ENCODE results near the gene POR.
A peak's percentile ranks its signal among the peaks of the same experiment; 100 is the strongest.
"Not testable (repeated sequence)": the region's sequence is repeated elsewhere in the genome, so short reads cannot be mapped to it uniquely, and the experiment has no call there.

The POR gene

DNA sequence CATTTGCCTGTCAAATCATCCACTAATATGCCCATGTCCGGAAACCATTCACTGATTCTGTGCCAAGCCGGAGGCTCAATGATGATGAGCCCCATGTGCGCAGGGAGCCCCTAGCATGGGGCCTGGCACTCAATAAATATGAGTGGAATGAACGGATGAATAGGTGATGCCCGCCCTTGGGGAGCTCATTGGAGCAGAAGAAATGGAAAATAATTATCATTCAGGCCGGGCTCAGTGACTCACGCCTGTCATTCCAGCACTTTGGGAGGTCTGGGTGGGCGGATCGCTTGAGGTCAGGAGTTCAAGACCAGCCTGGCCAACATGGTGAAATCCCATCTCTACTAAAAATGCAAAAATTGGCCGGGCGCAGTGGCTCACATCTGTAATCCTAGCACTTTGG lies 25.1 kb upstream of the POR start:
- TF ChIP-seq, protein P1, sequence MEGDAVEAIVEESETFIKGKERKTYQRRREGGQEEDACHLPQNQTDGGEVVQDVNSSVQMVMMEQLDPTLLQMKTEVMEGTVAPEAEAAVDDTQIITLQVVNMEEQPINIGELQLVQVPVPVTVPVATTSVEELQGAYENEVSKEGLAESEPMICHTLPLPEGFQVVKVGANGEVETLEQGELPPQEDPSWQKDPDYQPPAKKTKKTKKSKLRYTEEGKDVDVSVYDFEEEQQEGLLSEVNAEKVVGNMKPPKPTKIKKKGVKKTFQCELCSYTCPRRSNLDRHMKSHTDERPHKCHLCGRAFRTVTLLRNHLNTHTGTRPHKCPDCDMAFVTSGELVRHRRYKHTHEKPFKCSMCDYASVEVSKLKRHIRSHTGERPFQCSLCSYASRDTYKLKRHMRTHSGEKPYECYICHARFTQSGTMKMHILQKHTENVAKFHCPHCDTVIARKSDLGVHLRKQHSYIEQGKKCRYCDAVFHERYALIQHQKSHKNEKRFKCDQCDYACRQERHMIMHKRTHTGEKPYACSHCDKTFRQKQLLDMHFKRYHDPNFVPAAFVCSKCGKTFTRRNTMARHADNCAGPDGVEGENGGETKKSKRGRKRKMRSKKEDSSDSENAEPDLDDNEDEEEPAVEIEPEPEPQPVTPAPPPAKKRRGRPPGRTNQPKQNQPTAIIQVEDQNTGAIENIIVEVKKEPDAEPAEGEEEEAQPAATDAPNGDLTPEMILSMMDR (IDR thresholded peaks at IDR 0.05) = no peak
- H2AFZ ChIP-seq = no peak overlapping the region
- H3K79me2 ChIP-seq = peaks cover 3% of the 10 kb centered on the region
- no peak overlapping the region for H3K4me2 ChIP-seq (ENCODE audit: low read length)
- no peaks in the 10 kb centered on the region for H3K36me3 ChIP-seq (ENCODE audit: control insufficient read depth, insufficient read depth, low read length)
- no peaks in the 10 kb centered on the region for H3K27me3 ChIP-seq (ENCODE audit: control insufficient read depth, insufficient read depth, low read length)
- H3K4me1 ChIP-seq = peaks cover 57% of the 10 kb centered on the region
- peak overlapping the region; percentile 85 for H3K27ac ChIP-seq
- H3K9me3 ChIP-seq (ENCODE audit: control insufficient read depth, low read length) = no peaks in the 10 kb centered on the region
- H3K9ac ChIP-seq = no peak overlapping the region
- H3K4me3 ChIP-seq (ENCODE audit: low read depth, low read length) = no peak overlapping the region

DNA sequence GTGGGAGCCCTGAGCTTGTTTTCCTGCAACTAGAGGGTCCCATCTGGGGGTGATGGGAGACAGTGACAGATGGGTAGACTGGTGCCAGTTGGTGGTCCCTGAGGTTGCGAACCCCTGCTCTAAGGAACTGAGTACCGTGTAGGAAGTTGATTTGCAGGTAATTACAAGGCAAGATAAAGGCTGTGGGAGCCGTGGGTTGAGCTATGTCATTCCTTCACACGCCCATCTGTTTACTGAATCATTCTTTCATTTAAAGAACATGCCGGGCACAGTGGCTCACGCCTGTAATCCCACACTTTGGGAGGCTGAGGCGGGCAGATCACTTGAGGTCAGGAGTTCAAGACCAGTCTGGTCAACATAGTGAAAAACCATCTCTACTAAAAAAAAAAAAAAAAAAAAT lies 23.7 kb upstream of the POR start:
- not testable (repeated sequence) for H3K9ac ChIP-seq; H2AFZ ChIP-seq; H3K36me3 ChIP-seq (ENCODE audit: control insufficient read depth, insufficient read depth, low read length); H3K4me2 ChIP-seq (ENCODE audit: low read length); H3K27me3 ChIP-seq (ENCODE audit: control insufficient read depth, insufficient read depth, low read length); H3K79me2 ChIP-seq; H3K9me3 ChIP-seq (ENCODE audit: control insufficient read depth, low read length); H3K4me3 ChIP-seq (ENCODE audit: low read depth, low read length)
- Histone ChIP-seq H3K27ac (peak overlapping the region; percentile 11), H3K4me1 (peaks cover 50% of the 10 kb centered on the region)

DNA sequence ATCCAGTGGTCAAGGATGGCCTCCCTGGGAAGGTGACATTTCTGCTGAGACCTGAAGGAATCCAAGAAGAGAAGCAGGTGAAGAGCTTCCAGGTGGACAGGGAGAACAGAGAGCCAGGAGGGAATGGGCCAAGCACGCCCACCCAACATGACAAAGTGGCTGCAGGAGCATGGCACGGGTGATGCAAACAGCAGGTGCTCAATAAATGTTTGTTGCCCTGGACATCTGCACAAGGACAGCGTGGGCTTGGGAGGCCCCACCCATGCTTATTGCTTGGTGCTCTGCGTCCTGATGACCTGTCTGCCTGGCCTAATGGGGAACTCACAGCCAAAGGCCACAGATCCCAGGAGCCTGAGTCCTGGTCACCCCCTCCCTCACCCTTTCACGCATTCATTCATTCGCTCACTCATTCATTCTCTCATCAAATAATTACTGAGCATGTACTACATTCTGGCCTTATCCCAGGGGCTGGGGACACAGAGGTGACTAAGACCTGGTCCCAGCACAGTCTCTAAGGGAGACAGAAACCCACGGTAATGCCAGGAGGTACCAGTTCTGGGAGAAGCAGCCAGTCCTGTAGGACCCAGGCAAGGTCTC lies 23.0 kb upstream of the POR start:
- H3K4me2 ChIP-seq (ENCODE audit: low read length) = no peak overlapping the region
- H3K79me2 ChIP-seq = peaks cover 3% of the 10 kb centered on the region
- peaks cover 53% of the 10 kb centered on the region for H3K4me1 ChIP-seq
- TF ChIP-seq, protein P1 (IDR thresholded peaks at IDR 0.05) = no peak
- no peaks in the 10 kb centered on the region for H3K36me3 ChIP-seq (ENCODE audit: control insufficient read depth, insufficient read depth, low read length)
- H3K9me3 ChIP-seq (ENCODE audit: control insufficient read depth, low read length) = no peaks in the 10 kb centered on the region
- H3K9ac ChIP-seq = no peak overlapping the region
- no peak overlapping the region for H3K4me3 ChIP-seq (ENCODE audit: low read depth, low read length)
- H3K27ac ChIP-seq = peak overlapping the region; percentile 43
- no peak overlapping the region for H2AFZ ChIP-seq
- H3K27me3 ChIP-seq (ENCODE audit: control insufficient read depth, insufficient read depth, low read length) = no peaks in the 10 kb centered on the region

DNA sequence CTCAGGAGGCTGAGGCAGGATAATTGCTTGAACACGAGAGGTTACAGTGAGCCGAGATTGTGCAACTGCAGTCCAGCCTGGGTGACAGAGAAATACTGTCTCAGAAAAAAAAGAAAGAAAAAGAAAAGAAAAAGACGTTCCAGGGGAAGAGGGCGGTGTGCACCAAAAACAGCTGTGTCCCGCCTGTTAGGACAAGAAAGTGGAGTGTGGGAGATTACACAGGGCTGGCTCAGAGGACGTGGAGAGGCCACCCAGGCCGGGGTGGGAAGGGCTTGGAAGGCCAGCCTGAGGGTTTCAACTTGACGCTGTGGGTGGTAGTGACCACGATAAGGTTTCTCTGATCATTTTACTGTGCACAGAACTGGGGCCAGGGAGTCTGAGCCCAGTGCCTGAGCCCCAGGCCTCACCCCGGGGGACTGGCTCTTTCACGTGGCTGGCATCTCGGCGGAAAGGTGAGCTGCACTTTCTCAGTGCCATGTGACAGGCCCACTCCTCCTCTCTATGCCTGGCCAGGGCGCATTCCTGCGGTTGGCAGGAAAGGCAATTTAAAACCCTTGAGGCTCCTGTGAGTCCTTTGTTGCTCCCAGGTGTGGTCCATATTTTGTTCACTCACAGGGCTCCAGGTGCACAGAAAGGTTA lies 22.2 kb upstream of the POR start:
- Histone ChIP-seq H3K9me3 (ENCODE audit: control insufficient read depth, low read length) (no peaks in the 10 kb centered on the region), H3K36me3 (ENCODE audit: control insufficient read depth, insufficient read depth, low read length) (no peaks in the 10 kb centered on the region), H3K4me1 (peaks cover 58% of the 10 kb centered on the region), H3K4me2 (ENCODE audit: low read length) (no peak overlapping the region), H3K27ac (peak overlapping the region; percentile 43), H2AFZ (peak overlapping the region; percentile 25), H3K4me3 (ENCODE audit: low read depth, low read length) (no peak overlapping the region), H3K27me3 (ENCODE audit: control insufficient read depth, insufficient read depth, low read length) (no peaks in the 10 kb centered on the region), H3K9ac (no peak overlapping the region), H3K79me2 (peaks cover 3% of the 10 kb centered on the region)
- TF ChIP-seq, protein P1 (IDR thresholded peaks at IDR 0.05) = no peak

DNA sequence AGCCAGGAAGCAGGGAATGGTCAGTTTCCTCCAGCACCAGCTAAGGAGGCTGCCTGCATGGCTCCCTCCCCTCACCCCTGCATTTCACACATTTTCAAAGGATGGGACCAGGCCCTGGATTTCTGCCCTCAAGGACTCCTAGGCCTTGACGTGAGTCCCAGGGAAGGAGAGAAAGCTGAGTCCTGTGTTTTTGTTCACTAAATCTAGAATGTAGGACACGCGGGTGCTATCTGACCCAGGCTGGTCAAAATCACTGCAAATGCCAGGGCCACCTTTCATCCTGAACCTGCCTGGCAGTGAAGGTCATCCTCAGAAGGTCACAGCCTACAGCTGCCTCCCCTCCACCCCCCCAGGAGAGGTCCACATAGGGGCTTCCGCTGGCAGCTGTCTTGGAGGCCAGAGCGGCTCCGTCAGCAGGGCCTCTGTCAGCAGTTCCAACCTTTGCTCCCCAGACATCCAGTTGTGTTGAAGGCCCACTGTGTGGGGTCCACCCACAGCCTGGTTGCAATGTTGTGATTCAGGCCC lies 18.1 kb upstream of the POR start:
- no peak overlapping the region for H3K4me2 ChIP-seq (ENCODE audit: low read length)
- peaks cover 3% of the 10 kb centered on the region for H3K79me2 ChIP-seq
- H3K4me1 ChIP-seq = peaks cover 45% of the 10 kb centered on the region
- no peak overlapping the region for H3K9ac ChIP-seq
- TF ChIP-seq, protein P1 (IDR thresholded peaks at IDR 0.05) = no peak
- peak overlapping the region; percentile 78 for H2AFZ ChIP-seq
- H3K4me3 ChIP-seq (ENCODE audit: low read depth, low read length) = no peak overlapping the region
- H3K27me3 ChIP-seq (ENCODE audit: control insufficient read depth, insufficient read depth, low read length) = no peaks in the 10 kb centered on the region
- H3K9me3 ChIP-seq (ENCODE audit: control insufficient read depth, low read length) = no peaks in the 10 kb centered on the region
- H3K27ac ChIP-seq = peak overlapping the region; percentile 96
- H3K36me3 ChIP-seq (ENCODE audit: control insufficient read depth, insufficient read depth, low read length) = no peaks in the 10 kb centered on the region

All from parathyroid adenoma (tissue), 2 donors.